Right lobe of liver (tissue), 6 donors: ENCODE measurements around the gene ZNF790. TPM values are rescaled to one million over a fixed set of nuclear protein-coding genes. Genes with fewer than 3 reads are reported as not detected.

Source experiments
- ATAC-seq, 4 donors: fragments of 200-7000 bp; cut with Tn5 transposase; one replicate each; pipeline ENCODE4 v1.9.1; 2020; ENCODE audit warnings: mild to moderate bottlenecking in 4 of 4, moderate library complexity in 4 of 4
- DNase-seq, 3 donors: peaks; one replicate each; pipeline ENCODE4 v3.0.0-alpha.2; 2020
- H3K27ac ChIP-seq, 3 donors: fragments of 200-600 bp; one replicate each; pipeline ENCODE4 v1.8.0; 2022
- H3K27me3 ChIP-seq, 2 donors: fragments of 200-600 bp; one replicate each; pipeline ENCODE4 v1.8.0; 2022
- H3K36me3 ChIP-seq, 4 donors: fragments of 200-600 bp; sonication (generic) in 1 of 4; one replicate each; pipeline versions ENCODE4 v1.5.1 to v1.8.0; 2017 to 2022; ENCODE audit warnings: control low read depth in 1 of 4
- H3K4me1 ChIP-seq, 4 donors: fragments of 200-600 bp; sonication (generic) in 1 of 4; one replicate each; pipeline versions ENCODE4 v1.5.1 to v1.8.0; 2017 to 2022; ENCODE audit warnings: control low read depth in 1 of 4
- H3K4me3 ChIP-seq, 3 donors: fragments of 200-600 bp; one replicate each; pipeline ENCODE4 v1.8.0; 2022
- H3K9me3 ChIP-seq, 4 donors: fragments of 200-600 bp; sonication (generic) in 1 of 4; one replicate each; pipeline versions ENCODE4 v1.5.1 to v1.8.0; 2017 to 2022; ENCODE audit warnings: control low read depth in 1 of 4
- CTCF ChIP-seq, 4 donors: fragments of 200-600 bp in 3 of 4; fragments of 450-650 bp in 1 of 4; IDR thresholded peaks; one replicate each; pipeline versions ENCODE4 v1.5.1 to v1.8.0; 2016 to 2022; ENCODE audit warnings: antibody characterized with exemption in 4 of 4, mild to moderate bottlenecking in 2 of 4
- POLR2A ChIP-seq: fragments of 450-650 bp; IDR thresholded peaks from one replicate; pipeline ENCODE4 v1.6.1; 2017; ENCODE audit warnings: antibody characterized with exemption, mild to moderate bottlenecking
- WGBS: methylation state at CpG from one replicate; pipeline ENCODE4 v1.1.6; 2018; ENCODE audit warnings: low coverage, low lambda C conversion rate; ENCODE audit not compliant: insufficient coverage; ENCODE audit errors: missing lambda C conversion rate; 5-methylcytosine and 5-hydroxymethylcytosine counted together
- intact Hi-C, 2 donors: fragments of 100-400 bp; cut with DNase I; formaldehyde crosslinking; loops; one replicate each; pipeline versions ENCODE4 v1.11.2 to v1.14.1; 2022
- total RNA-seq, 6 experiments: library from RNA; depleted of rRNA in 2 of 6; stranded (reverse); fragments of >200 nt in 2 of 6; fragmentation: NEBNext Ultra II Directional in 3 of 6; extraction: Animal tissue kit (Norgen Biotek cat#: 25700) in 3 of 6; gene quantifications; one replicate each; pipeline versions ENCODE4 v1.1.0 to v1.2.4, GENCODE V29; 2016 to 2023
- donor health status: DM: no; HTN: yes; CAD: no.
- donor health status: DM: no; HTN: no; CAD: no.
- donor health status: DM: no; HTN: no; CAD: no.
- donor health status: DM: no; HTN: yes; CAD: no.
- donor health status: DM: no; HTN: yes; CAD: no.

ZNF790 gene
- total RNA-seq, 6 experiments from 2014 or later, result 3.7 to 6.4 (median 5.5) TPM

GRCh38 chr19:36807029-36807428 lies 31.2 kb downstream of the ZNF790 start:
- Histone ChIP-seq H3K9me3 (peaks cover 4 to 53% (median 24%) of the 10 kb centered on the region in 4 donors), H3K36me3 (peaks cover 0 to 5% (median 3%) of the 10 kb centered on the region in 4 donors), H3K27me3 (no peaks in the 10 kb centered on the region), H3K4me3 (no peak overlapping the region), H3K4me1 (no peaks in the 10 kb centered on the region), H3K27ac (no peak overlapping the region)
- intact Hi-C loops, result no loop called here
- ATAC-seq (no peak), DNase-seq (no peak)
- TF ChIP-seq CTCF (IDR thresholded peaks at IDR 0.05) (no peak), POLR2A (no peak)

- Histone ChIP-seq H3K36me3 (peaks cover 0 to 5% (median 3%) of the 10 kb centered on the region in 4 donors), H3K4me1 (no peaks in the 10 kb centered on the region), H3K27me3 (no peaks in the 10 kb centered on the region), H3K4me3 (no peak overlapping the region), H3K9me3 (peaks cover 3 to 36% (median 17%) of the 10 kb centered on the region in 4 donors), H3K27ac (no peak overlapping the region)
- DNase-seq (no peak), ATAC-seq (no peak)
- TF ChIP-seq CTCF (IDR thresholded peaks at IDR 0.05), result no peak
- no peak for TF ChIP-seq POLR2A
- 100% methylated on average over 1 of the region's 1 CpG for WGBS
- intact Hi-C loops, result no loop called here
These were observed 32.8 kb downstream of the ZNF790 start for GRCh38 chr19:36805364-36805763.

GRCh38 chr19:36797786-36798108 lies 40.4 kb downstream of the ZNF790 start:
- no peak for TF ChIP-seq POLR2A
- TF ChIP-seq CTCF (IDR thresholded peaks at IDR 0.05), result no peak
- no peak for ATAC-seq
- 2% methylated on average over 9 of the region's 9 CpGs for WGBS

GRCh38 chr19:36796714-36796992 lies 41.5 kb downstream of the ZNF790 start:
- Histone ChIP-seq H3K36me3 (no peaks in the 10 kb centered on the region), H3K4me1 (no peaks in the 10 kb centered on the region), H3K27ac (peak overlapping the region in 2 of 3 donors; percentile 60 to 65), H3K9me3 (peaks cover 0 to 7% (median 6%) of the 10 kb centered on the region in 4 donors), H3K27me3 (no peaks in the 10 kb centered on the region), H3K4me3 (peak overlapping the region; percentile 28 to 55 (median 46))
- no peak for ATAC-seq
- intact Hi-C loops, result no loop called here
- TF ChIP-seq POLR2A (no peak), CTCF (IDR thresholded peaks at IDR 0.05) (no peak)
- 27% methylated on average over 19 of the region's 19 CpGs for WGBS
- no peak for DNase-seq

More at GRCh38 chr19:36797786-36798108, 40.4 kb downstream of the ZNF790 start:
- Histone ChIP-seq H3K4me1 (no peaks in the 10 kb centered on the region), H3K4me3 (peak overlapping the region; percentile 28 to 55 (median 46)), H3K27me3 (no peaks in the 10 kb centered on the region), H3K9me3 (peaks cover 0 to 7% (median 6%) of the 10 kb centered on the region in 4 donors), H3K27ac (peak overlapping the region in 2 of 3 donors; percentile 23 to 26), H3K36me3 (peaks cover 0 to 5% (median 1%) of the 10 kb centered on the region in 4 donors)
- DNase-seq, result no peak
- intact Hi-C loops, result no loop called here
